ENCODE measurements around the gene OSBPL3.

OSBPL3 gene

DNA sequence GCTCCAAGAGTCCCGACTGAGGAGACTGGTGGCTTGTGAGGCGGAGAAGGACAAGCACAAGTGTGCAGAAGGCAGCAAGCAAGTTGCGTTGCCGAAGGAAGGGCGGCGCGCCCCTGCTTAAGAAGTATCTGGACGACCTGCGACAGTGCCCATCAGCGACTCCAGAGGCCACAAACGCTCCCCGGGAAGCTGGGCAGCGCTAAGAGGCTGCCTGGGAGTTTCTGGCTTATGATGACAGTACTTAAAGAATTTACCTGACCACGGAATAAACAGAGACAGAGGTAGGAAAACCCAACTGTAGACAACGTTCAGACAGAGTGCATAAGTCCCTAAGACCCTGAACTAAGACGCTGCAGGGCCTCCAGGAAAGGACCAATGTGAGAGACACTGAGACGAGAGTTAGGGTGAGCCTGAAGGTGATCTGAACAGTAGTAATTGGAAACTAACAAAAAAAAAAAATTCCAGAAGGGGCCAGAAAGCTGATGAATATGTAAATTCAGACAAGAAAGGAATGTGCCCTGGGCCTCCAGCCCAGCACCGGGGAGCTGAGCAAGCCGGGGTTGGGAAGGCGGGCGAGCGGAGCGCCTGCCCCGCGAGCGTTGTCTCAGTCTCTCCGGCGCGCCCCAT is 1.0 kb downstream of the OSBPL3 start:
- DNase-seq = no peak

DNA sequence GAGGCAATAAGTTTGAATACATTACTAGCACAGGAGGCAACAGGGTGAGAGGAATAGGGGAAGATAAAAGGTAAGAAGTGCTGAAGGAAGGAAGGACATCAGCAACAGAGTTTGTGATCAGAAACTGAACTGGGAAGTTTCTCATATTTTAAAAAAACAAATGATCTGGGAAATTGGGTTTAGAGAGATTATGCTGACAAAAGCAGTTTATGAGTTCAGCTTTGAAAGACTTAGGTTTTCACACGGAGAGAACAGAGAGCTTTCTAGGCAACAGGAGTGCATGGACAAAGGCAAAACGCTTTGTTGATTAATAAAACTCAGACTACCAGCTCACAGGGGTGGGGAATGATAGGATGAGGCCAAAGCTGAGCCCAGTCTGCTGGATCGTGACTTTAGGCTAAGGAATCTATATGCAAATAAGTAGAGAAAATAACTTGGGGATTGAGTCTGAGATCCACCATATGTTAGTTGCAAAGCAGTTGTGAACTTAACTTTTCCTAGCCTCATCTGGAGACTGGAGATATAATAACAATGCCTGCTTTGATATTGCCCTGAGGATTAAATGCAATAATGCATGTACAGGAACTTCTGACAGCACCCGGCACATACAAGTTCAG is 4.2 kb downstream of the OSBPL3 start:
- no peak for DNase-seq

DNA sequence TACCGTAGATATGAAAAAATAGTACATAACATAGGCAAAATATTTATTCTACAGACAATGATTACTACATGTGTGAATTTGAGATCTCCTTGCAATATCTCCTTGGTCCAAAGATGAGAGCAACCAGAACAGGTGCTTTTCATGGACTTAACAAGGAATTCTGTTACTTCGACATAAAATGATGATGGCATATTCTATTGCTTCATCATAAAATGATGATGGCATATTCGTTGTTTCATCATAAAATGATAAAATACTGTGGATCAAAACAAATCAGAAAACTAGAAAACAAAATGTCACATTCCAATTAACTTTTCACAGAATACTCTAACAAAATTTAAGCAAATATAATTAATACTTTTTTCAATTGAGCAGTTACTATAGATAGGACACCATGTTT is 4.8 kb downstream of the OSBPL3 start:
- DNase-seq = no peak

DNA sequence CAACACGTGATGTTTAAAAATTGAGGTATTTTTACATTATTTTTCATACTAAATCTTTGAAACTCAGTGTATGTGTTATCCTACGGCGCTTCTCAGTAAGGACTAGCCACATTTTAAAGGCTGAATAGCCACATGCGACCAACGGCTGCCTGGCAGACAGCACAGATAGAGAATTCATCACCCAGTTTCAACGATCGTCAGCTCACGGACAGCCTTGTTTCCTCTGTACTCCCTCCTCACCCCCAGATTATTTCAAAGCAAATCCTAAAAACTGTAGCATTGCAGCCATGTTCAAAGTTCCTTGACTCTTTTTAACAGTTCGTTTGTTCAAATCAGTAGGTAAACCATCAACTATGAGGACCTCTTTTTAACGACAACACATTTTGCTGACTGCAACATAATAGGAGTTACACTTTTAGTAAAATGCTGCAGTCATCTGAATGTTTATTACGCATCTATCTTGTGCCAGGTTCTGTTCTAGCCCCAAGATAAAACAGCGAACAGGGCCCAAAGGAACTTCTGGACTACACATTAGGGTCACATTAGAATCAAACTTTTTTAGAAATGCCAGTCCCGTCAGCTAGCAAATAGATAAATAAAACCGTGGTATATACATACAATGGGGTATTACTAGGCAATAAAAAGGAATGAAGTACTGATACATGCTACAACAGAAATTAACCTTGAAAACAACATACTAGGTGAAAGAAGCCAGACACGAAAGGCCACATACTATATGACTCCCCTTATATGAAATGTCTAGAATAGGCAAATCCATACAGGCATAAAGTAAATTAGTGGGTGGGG is 5.7 kb downstream of the OSBPL3 start:
- DNase-seq = no peak

DNA sequence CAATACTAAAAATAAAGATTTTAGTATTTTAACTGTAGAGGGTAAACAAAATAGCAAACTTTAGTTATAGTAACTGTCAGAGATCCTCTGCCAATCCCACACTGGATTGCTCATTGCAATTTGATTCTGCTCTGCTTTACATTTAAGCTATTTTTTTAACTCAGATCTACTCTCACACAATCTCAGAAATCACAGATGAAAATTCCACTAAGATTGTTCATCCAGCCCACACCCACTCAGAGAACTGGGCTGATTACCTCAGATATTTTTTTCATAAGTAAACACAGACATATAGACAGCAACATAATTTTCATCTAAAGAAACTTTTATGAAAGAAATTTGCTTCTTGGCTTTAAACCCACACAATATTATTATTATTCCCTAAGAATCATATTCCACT is 7.0 kb downstream of the OSBPL3 start:
- DNase-seq = no peak

DNA sequence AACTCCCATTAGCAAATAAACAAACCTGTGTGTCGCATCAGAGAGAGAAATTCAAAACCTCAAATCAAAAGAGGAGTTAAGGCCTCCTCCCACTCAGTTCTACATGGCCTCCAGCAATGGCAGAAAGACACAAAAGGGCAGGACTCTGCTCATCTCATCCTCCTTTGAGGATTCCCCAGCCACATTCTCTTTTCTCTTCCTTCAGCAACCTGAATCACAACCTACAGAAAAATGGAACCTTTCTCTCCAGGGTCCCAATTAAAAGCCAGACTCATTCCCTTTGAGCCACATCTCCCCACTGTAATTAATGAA is 7.9 kb downstream of the OSBPL3 start:
- DNase-seq = no peak

DNA sequence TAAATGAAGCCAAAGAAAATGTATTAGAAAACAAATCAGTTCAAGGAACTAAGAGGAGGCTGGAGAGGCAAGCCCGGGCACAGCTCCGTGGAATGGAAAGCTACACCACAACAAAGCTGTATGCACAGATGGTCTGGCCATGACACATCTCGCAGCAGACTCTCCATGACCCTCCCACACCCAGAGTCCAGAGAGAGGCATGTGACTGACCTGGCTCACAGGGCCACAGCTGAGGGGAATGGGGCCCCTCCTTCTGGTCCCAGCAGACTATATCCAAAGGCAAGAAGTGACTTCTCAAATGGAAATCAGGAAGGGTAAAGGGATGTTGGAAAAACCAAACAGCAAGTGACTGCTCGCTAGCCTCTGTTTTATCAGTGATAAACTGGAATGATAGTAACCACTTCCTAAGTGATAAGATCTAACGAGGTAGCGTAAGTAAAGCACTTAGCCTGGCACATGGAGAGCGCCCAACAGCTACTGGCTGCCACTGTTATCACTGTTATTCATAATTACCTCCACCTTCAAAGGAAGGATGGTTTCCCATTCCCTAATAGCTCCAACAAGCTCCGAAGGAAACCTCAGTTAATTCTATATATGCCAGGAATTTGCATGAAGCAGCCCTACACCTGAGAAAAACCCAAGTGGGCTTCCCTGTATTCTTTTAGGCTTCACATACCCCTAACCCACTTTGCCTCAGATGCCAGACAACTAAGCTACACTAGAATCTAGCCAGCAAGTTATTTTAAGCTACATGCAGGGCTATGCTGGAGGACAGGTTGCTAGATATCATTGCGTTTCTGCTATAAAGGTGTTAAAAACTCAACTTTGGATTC is 8.4 kb downstream of the OSBPL3 start:
- no peak for DNase-seq

DNA sequence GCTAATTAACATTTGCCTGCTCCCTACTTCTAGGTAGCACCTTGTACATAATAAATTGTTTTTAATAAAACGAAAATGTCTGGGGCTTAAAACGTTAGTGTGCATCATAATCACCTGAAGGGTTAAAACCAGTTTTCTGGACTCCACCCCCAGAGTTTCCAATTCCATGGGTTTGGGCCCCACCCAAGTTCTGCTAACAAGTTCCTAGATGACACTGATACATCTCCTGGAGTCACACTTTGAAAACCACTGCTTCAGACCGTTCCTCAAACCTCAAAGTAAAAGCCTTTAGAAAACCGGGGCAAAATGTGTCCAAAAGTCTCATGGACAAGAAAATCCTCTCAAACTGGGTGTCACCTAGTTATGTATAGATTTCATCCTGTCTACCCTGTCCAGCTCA is 9.3 kb downstream of the OSBPL3 start:
- no peak for DNase-seq

DNA sequence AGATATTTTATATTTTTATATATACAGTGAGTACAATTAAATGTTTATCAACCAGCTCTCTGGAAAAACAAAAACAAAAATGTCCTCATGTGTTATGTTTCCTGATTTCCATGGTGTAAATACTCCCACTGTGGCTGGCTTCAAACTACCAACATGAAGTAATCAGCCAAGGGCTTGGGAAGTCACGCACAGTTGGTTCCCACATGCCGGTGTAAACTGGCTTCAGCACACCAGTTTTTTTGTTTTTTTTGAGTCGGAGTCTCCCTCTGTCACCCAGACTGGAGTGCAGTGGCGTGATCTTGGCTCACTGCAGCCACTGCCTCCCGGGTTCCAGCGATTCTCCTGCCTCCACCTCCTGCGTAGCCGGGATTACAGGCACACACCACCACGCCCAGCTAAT is 11.8 kb downstream of the OSBPL3 start:
- DNase-seq = no peak

DNA sequence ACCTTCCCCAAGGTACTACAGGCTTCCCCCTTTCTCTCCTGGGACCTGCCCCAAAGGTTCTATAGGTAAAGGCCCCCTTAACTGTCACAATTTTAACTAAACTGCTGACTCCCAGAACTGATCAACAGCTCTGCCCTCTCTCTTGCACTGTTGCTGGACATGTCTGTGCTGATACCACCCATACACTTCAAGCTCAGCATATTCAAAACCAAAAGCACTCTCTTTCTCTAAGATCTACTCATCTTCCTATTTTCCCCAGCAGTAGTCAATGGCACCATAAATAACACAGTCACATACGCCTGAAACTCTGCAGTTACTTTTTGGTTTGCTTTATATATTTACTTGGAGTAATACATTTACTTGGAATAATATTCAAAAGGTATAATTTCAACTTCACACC is 12.3 kb downstream of the OSBPL3 start:
- DNase-seq = no peak

DNA sequence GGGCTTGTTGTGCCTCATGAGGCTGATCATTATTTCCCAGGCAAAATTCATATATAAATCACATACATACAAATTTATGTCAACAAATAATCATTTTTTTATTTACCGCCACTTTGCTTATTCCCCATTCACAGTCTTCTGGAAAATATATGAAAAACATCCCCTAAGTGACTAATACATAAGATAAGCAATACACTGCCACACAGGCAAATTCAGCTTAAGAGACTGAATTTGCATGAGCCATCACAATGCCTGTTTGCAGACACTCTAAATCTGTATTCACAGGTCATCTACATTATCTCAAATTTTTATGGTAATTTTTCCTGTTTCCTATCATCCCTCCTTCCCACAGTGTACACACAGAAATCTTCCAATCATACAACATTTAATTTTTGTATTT is 13.2 kb downstream of the OSBPL3 start:
- DNase-seq = no peak

DNA sequence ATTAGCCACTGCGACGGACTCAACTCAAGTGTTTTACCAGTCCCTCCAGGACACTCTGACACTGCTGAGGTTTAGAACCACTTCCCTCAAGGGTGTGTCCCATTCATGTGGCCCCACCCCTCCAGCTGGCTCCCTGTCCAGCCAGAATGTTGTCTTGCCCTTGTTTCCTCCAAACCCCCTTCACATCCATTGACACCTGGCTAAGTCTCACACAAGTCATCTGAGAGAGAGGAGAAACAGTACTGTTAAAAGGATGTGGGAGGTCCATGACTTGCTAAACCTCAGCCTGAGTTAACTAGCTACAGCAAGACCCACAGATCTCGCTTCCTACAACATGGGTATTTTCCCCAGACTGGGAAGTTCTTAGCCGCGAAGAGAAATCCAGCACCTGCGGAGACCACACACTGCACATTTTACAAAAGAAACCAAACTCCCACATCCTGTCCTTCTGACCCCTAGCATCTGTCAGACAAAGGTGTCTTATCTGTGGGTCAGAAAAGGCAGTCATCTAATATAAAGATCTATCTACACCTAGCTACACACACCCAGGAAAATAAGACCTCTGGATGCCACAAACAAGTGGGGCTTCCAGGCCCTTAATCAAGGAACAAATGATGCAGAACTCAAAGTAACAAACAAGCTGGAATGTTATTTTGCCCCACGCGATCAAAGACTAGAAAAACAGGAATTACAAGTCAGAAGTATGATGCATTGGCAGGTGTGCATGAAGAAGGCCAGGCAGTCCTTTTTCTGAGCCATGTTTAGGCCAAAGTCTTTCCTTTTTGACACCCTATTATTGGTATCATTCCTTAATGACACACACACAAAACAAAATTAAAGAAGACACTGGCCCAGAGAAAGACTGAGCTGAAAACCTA is 13.9 kb downstream of the OSBPL3 start:
- peak; percentile 51 for DNase-seq

DNA sequence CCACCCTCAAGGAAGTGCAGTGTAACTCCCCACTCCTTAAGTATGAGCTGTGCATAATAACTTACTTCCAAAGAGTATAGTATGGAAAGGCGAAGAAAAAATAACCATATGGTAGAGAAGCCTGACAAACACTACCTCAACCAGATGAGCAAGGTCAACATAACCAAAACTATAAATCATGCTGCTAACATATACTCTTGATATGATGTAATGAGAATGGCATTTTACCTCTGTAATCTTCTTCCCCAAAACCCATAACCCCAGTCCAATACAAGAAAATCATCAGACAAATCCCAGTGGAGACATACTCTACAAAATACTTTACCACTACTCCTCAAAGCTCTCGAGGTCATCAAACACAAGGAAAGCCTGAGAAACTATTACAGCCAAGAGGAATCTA is 15.8 kb downstream of the OSBPL3 start:
- DNase-seq = no peak

DNA sequence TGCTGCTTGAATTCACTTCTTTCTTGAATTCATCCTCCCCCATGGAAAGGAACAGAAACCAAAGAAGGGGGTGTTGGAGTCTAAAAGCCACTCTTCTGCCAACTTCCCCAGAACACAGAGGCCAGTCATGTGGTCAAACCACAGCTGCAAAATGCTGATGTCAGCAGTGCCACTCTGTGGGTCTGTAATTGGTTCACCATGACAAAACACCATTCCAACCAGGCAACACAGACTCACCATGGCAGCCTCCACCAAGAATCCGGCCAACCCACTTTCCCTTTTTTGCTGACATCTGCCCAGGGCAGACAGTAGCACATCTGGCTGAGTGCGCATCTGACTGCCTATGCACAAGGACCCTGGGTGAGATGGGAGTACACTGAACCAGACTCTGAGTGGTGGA is 16.8 kb downstream of the OSBPL3 start:
- DNase-seq = peak; percentile 70

DNA sequence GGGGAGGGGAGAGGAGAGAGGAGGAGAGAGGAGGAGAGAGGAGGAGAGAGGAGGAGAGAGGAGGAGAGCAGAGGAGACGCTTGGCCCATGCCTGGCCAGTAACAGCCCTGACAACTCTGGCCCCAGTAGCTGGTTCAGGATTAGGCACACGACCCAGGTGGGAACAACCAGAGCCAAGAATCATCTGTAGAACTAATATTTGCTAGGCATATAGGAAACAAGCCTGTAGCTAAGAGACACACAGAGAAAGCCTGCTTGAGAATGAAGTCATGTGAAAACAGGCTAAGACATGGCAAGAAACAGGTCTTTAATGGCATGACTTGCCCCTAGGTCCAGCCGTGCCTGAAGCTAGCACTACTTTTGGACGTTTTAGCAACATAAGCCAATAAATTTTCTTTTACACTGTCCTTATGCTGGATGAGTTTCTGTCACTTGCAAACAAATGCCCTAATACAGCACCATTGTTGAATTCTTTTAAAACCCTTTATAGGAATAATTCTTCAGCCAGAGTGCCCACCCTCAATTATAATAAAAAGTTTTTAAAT is 17.5 kb downstream of the OSBPL3 start:
- no peak for DNase-seq

DNA sequence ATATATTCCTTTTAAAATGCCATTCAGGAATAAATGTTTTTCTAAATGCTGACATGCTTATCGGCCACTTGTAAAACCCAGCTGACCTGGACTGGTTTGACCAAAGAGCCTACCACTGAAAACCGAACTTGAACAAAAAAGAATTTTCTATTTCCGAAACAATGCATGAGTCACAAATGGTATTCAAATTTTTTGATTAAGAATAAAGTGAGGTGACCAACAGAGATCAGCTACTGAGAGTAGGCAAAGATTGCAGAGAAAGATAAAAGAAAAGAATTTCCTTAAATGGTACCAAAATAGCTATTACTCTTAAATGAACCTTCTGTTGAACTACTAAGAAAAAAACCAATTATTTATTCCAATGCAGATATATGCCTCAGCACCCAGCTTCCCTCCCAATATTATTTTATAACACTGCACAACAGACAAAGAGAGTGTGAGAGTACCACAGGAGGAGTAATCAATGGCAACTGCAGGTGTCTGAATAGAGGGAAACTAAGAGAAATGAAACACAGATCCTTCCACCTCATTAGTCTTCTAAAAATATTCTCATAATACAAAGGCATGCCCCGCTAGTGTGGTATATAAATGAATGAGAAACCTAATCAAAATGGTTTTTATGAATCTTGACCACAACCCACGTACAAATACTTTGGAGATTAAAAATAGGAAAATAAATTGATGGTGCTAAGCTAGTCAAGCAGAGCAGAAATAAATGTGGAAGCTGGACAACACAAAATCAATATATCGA is 20.1 kb downstream of the OSBPL3 start:
- DNase-seq = no peak

DNA sequence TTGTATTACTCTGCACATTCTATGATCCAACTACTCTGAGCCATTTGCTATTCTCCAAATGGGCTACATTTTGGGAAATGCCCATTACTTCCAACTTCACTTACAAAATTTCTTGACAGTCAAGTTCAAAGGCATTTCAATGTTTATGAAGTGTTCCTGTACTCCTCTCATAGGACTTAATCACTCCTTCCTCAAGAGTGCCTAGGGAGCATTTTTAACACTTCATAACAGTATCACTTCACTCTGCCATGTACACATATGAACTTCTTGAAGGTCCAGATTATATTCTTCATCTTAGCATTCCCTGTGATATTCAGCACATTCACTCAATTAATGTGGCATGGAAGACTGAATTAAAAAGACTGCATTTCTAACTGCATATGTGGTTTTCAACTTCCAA is 21.6 kb downstream of the OSBPL3 start:
- DNase-seq = no peak

DNA sequence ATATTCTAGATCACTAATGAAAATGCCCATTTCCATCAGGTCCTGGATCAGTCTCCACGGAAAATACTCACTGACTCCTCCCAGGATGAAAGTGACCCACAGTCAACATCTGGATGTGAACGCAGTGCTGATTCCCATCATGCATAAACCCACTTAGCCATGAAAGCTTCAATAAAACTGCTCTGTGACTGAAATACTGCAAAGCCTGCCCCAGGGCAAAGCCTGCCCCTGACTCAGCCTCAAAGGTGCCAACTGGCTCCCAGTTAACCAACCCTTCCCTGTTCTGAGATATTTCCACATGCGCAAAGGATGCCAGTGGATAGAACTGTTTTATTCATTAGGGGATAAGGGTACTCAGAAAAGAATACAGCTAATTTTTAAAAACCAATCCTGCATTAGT is 24.0 kb downstream of the OSBPL3 start:
- no peak for DNase-seq

DNA sequence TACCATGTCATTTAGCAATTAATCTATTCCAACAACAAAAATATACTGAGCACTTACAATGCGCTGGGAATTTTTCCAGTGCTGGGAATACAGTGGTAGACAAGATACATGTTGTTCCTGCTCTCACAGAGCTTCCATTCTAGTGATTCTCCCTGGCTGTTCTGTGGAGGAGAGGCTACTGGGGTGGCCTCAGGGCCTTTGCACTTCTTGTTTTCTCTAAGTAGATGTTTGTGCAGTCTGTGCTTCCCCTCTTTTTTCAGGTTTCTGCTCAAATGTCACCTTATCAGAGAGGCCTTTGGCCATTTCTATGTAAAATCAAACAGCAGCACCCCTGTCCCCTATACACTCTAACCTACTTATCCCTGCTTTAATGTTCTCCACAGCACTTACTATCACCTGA is 24.7 kb downstream of the OSBPL3 start:
- no peak for DNase-seq

DNA sequence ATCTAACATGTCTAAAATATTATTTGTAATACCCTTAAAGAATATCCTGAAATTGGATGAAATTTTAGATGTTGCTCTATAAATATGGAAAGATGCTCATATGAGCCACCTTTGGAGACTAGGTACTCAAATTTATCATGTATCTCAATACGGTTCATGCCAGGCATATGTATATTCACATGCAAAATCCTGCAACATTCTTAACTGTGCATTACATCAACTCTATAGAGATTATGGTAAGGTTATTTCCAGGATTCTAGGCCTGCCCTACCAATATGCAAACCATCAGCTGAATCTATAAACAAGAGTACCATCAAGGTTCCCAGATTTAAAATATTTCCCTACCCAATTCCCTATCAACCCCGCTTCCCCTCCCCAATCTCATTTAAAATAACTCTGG is 27.5 kb downstream of the OSBPL3 start:
- no peak for DNase-seq

DNA sequence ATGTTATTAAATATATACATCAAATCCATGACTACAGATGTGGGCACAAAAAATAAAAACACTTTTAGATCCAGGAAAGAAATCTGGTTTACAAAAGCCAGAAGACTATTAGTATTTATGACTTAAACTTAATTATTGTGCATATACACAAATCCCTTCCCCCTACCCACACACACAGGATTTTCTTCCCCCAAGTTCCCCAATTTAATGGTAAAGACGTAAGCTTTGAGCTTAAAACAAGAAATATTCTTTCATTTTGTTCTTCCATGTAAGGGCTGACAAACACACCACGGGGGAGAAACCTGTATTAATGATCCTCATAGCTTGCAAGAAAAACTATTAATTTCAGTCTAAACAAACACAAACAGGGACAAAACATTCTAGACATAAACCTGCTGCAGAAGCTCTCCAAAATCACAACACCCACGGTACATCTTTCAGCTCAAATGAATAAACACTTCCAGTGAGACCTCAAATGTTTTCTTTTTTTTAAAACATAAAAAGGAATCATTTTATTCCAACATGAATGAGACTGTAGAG is 28.5 kb downstream of the OSBPL3 start:
- DNase-seq = no peak

Measured in stimulated activated CD8-positive, alpha-beta memory T cell treated with anti-CD3 and anti-CD28 coated beads, Interleukin-4, amount 100 ng/mL, for 48 hours (primary cell).